K562 (cell line): ENCODE data around the gene TOX2. TPM values are rescaled to one million over a fixed set of nuclear protein-coding genes. Genes with fewer than 3 reads are reported as not detected.

ENCODE experiments used
- ATAC-seq: fragments of 200-7000 bp; cut with Tn5 transposase; 3 replicates; pipeline ENCODE4 v1.9.1; 2020; ENCODE audit warnings: moderate library complexity
- BruUV-seq: library from RNA; stranded (reverse); fragments of 400-500 nt; replicated peaks from 2 replicates; lab custom pipeline; 2021; lab: Mats Ljungman, UMichigan
- CTCF ChIA-PET: fragments of 300-600 bp; formaldehyde crosslinking; extraction: SDS; loops from one replicate; lab custom pipeline; 2021; ENCODE audit warnings: low intra/inter-chr PET ratio; lab: Yijun Ruan, JAX
- POLR2A ChIA-PET: fragments of 300-600, 350-650 bp; sonication (Branson Sonifier 250); formaldehyde crosslinking; extraction: SDS; loops from one replicate; lab custom pipeline; 2021; ENCODE audit warnings: antibody characterized with exemption, inconsistent platforms; lab: Yijun Ruan, JAX
- DNase-seq, 4 experiments: peaks; one replicate each; pipeline versions ENCODE4 v3.0.0 to v3.0.0-alpha.2; 2011 to 2018; ENCODE audit warnings: low spot score in 3 of 4, mixed read lengths in 3 of 4; ENCODE audit errors: extremely low read depth in 1 of 4
- FAIRE-seq: peaks from 2 replicates; lab custom pipeline; 2011; peaks lifted over from hg19 to GRCh38; lab: Jason Lieb, UNC
- H2AFZ ChIP-seq: 2 replicates; pipeline ENCODE4 v1.6.0; 2011; ENCODE audit warnings: low read depth, low read length, control low read depth, inconsistent platforms
- H3K27ac ChIP-seq: fragments of 200-600 bp; 3 replicates; pipeline ENCODE4 v1.8.0; 2011; ENCODE audit warnings: low read depth, mild to moderate bottlenecking, control low read depth, inconsistent platforms, low read length, moderate library complexity, mixed read lengths; ENCODE audit errors: extremely low read depth
- H3K27me3 ChIP-seq, 2 experiments: fragments of 300-600 bp in 1 of 2; 2 replicates in 1 of 2; 3 replicates in 1 of 2; pipeline versions ENCODE4 v1.6.0 to v1.8.0; 2011; ENCODE audit warnings: inconsistent platforms in 2 of 2, low read length in 2 of 2, mild to moderate bottlenecking in 1 of 2, mixed read lengths in 1 of 2, moderate library complexity in 1 of 2; ENCODE audit not compliant: control insufficient read depth in 2 of 2, insufficient read depth in 2 of 2
- H3K36me3 ChIP-seq: fragments of 300-600 bp; 3 replicates; pipeline ENCODE4 v1.8.0; 2011; ENCODE audit warnings: mild to moderate bottlenecking, low read length, inconsistent platforms; ENCODE audit not compliant: control insufficient read depth, insufficient read depth
- H3K4me1 ChIP-seq, 2 experiments: fragments of 200-600 bp in 1 of 2; replicated peaks in 1 of 2; 2 replicates in 1 of 2; 3 replicates in 1 of 2; pipeline versions ENCODE4 v1.5.1 to v1.8.0; 2011; ENCODE audit warnings: inconsistent platforms in 2 of 2, low read length in 2 of 2, mild to moderate bottlenecking in 1 of 2, mixed read lengths in 1 of 2, moderate library complexity in 1 of 2; ENCODE audit not compliant: control insufficient read depth in 2 of 2, insufficient read depth in 2 of 2
- H3K4me2 ChIP-seq: 2 replicates; pipeline ENCODE4 v1.6.1; 2011; ENCODE audit warnings: low read length, control low read depth, inconsistent platforms, mixed read lengths; ENCODE audit not compliant: insufficient read depth
- H3K4me3 ChIP-seq: fragments of 200-600 bp; sonication (generic), shearing (Covaris generic); 2 replicates; pipeline ENCODE4 v1.5.1; 2016; ENCODE audit warnings: control low read depth, inconsistent platforms
- H3K79me2 ChIP-seq: fragments of 200-600 bp; 3 replicates; pipeline ENCODE4 v1.8.0; 2011; ENCODE audit warnings: low read length, inconsistent platforms; ENCODE audit not compliant: control insufficient read depth, insufficient read depth
- H3K9ac ChIP-seq, 2 experiments: 2 replicates each; pipeline versions ENCODE4 v1.6.0 to v1.6.1; 2011; ENCODE audit warnings: low read depth in 2 of 2, low read length in 2 of 2, control low read depth in 1 of 2, inconsistent platforms in 1 of 2, mild to moderate bottlenecking in 1 of 2, mixed read lengths in 1 of 2; ENCODE audit not compliant: insufficient read depth in 1 of 2
- H3K9me1 ChIP-seq: one replicate; pipeline ENCODE4 v1.6.0; 2011; ENCODE audit warnings: inconsistent platforms, mild to moderate bottlenecking, low read length, moderate library complexity; ENCODE audit not compliant: control insufficient read depth, insufficient read depth
- H3K9me3 ChIP-seq: replicated peaks from 2 replicates; pipeline ENCODE4 v1.5.1; 2011; ENCODE audit warnings: low read depth, low read length, inconsistent platforms; ENCODE audit not compliant: control insufficient read depth, insufficient read depth
- H4K20me1 ChIP-seq: replicated peaks from 2 replicates; pipeline ENCODE4 v1.6.1; 2011; ENCODE audit warnings: low read length, inconsistent platforms, mixed read lengths; ENCODE audit not compliant: control insufficient read depth, insufficient read depth
- ADNP ChIP-seq: fragments of 200-800 bp; sonication (Bioruptor generic); IDR thresholded peaks from 2 replicates; pipeline ENCODE4 v1.6.1; 2016; ENCODE audit warnings: missing genetic modification characterization, missing compliant biosample characterization
- EZH2 ChIP-seq: IDR thresholded peaks from 2 replicates; pipeline ENCODE4 v1.6.1; 2012; ENCODE audit warnings: low read depth, mild to moderate bottlenecking, inconsistent platforms, low read length, borderline replicate concordance
- FOS ChIP-seq: IDR thresholded peaks from 3 replicates; pipeline ENCODE4 v1.6.1; 2011; ENCODE audit not compliant: insufficient read length; ENCODE audit errors: extremely low read depth
- GTF2E2 ChIP-seq: fragments of 200-800 bp; sonication (Bioruptor generic); IDR thresholded peaks from 2 replicates; pipeline ENCODE4 v1.6.1; 2016; ENCODE audit warnings: missing genetic modification characterization, missing compliant biosample characterization
- L3MBTL2 ChIP-seq: fragments of 450-650 bp; IDR thresholded peaks from 2 replicates; pipeline ENCODE4 v1.6.1; 2016; ENCODE audit warnings: mild to moderate bottlenecking, moderate library complexity
- MYBL2 ChIP-seq, 2 experiments: fragments of 450-650 bp in 1 of 2; sonication (generic) in 1 of 2; formaldehyde crosslinking in 1 of 2; IDR thresholded peaks; 2 replicates each; pipeline versions ENCODE4 v1.6.1 to v1.8.1; 2017 to 2022; ENCODE audit warnings: borderline replicate concordance in 1 of 2, inconsistent platforms in 1 of 2, low read depth in 1 of 2, mild to moderate bottlenecking in 1 of 2, missing genetic modification reagents in 1 of 2, moderate library complexity in 1 of 2
- PURB ChIP-seq: sonication (generic); formaldehyde crosslinking; IDR thresholded peaks from 2 replicates; pipeline ENCODE4 v1.9.0; 2021; ENCODE audit warnings: low read depth, mild to moderate bottlenecking, missing genetic modification reagents
- STAT5A ChIP-seq: IDR thresholded peaks from 2 replicates; pipeline ENCODE4 v1.6.1; 2012; ENCODE audit warnings: low read length, inconsistent platforms, borderline replicate concordance
- U2AF1 ChIP-seq: fragments of 200-400 bp; formaldehyde crosslinking; optimal IDR thresholded peaks from 2 replicates; pipeline ENCODE3; 2017; ENCODE audit warnings: mild to moderate bottlenecking, low read depth, low read length, moderate library complexity
- USF1 ChIP-seq: sonication (generic); formaldehyde crosslinking; IDR thresholded peaks from 2 replicates; pipeline ENCODE4 v1.9.0; 2022; ENCODE audit warnings: mild to moderate bottlenecking, missing genetic modification reagents
- ZNF277 ChIP-seq: fragments of 250-450 bp; sonication (Bioruptor Pico); IDR thresholded peaks from 2 replicates; pipeline ENCODE4 v1.8.0; 2022; ENCODE audit warnings: inconsistent platforms, mild to moderate bottlenecking, moderate library complexity, borderline replicate concordance
- WGBS: fragments of 100-300 bp; shearing (Covaris generic); methylation state at CpG from one replicate; pipeline ENCODE4 v1.1.6; 2016; ENCODE audit warnings: low coverage, mixed read lengths; ENCODE audit not compliant: insufficient coverage; ENCODE audit errors: missing lambda C conversion rate; 5-methylcytosine and 5-hydroxymethylcytosine counted together
- in situ Hi-C: fragments of 300-500 bp; cut with MboI; formaldehyde crosslinking; loops from 4 replicates; pipeline ENCODE4 v1.15.0; 2018; ENCODE audit warnings: inconsistent platforms, mixed read lengths
- intact Hi-C: fragments of 100-400 bp; cut with micrococcal nuclease; formaldehyde crosslinking; loops from 2 replicates; pipeline ENCODE4 v1.14.2; 2022
- polyA plus RNA-seq, 8 experiments: library from polyadenylated mRNA; depleted of rRNA in 4 of 8; stranded (reverse) in 5 of 8; unstranded in 3 of 8; fragments of >200 nt; fragmentation: Nextera tagmentation in 2 of 8; fragmentation: Illumina TruSeq in 1 of 8; extraction: Ambion mirVana in 2 of 8; extraction: Trizol in 1 of 8; gene quantifications; 2 replicates each; pipeline versions ENCODE4 v1.2.1 to v1.2.3, GENCODE V29; 2011 to 2014; ENCODE audit warnings: inconsistent platforms in 1 of 8, missing spikeins in 1 of 8
- total RNA-seq, 7 experiments: library from RNA; depleted of rRNA in 6 of 7; stranded (reverse); fragments of >200 nt in 6 of 7; fragmentation: Illumina TruSeq in 2 of 7; extraction: Trizol in 2 of 7; gene quantifications; 2 replicates each; pipeline versions ENCODE4 v1.2.1 to v1.2.3, GENCODE V29; 2011 to 2021; ENCODE audit warnings: low replicate concordance in 1 of 7
- TF ChIP-seq, protein P1 (sequence below): fragments of 450-650 bp; IDR thresholded peaks from 2 replicates; pipeline ENCODE4 v1.6.1; 2017; ENCODE audit warnings: mild to moderate bottlenecking, moderate library complexity

The TOX2 gene
- total and polyA plus RNA-seq, 9 of the 15 experiments (the other 6 are each of a cell fraction or from before 2014, with no cell fraction given): not detected

GRCh38 chr20:44040202-44040915 is 125.7 kb downstream of the TOX2 start:
- H3K9ac ChIP-seq: no peak overlapping the region
- H2AFZ ChIP-seq: no peak overlapping the region
- ATAC-seq (no peak), FAIRE-seq (no peak), DNase-seq (no peak)
- H3K27ac ChIP-seq: no peak overlapping the region
- H3K36me3 ChIP-seq: no peaks in the 10 kb centered on the region
- H3K4me1 ChIP-seq: no peaks in the 10 kb centered on the region
- intact Hi-C loops: no loop called here
- TF ChIP-seq PURB (CRISPR knock-in tag) (no peak), ADNP (tag) (no peak), USF1 (no peak)
- H3K9me1 ChIP-seq: no peaks in the 10 kb centered on the region
- ChIA-PET CTCF (no interaction called here), POLR2A (no interaction called here)
- no peaks in the 10 kb centered on the region for H3K9me3 ChIP-seq
- WGBS: 0% methylated on average over 5 of the region's 5 CpGs
- no TSS peak for BruUV-seq
- no peak overlapping the region for H3K4me3 ChIP-seq
- H4K20me1 ChIP-seq: no peaks in the 10 kb centered on the region
- peaks cover 9 to 42% of the 10 kb centered on the region in 2 experiments; a peak in 4 of 5 replicates for H3K27me3 ChIP-seq
- H3K79me2 ChIP-seq: no peaks in the 10 kb centered on the region
- in situ Hi-C loops: no loop called here
- H3K4me2 ChIP-seq: no peak overlapping the region

DNA sequence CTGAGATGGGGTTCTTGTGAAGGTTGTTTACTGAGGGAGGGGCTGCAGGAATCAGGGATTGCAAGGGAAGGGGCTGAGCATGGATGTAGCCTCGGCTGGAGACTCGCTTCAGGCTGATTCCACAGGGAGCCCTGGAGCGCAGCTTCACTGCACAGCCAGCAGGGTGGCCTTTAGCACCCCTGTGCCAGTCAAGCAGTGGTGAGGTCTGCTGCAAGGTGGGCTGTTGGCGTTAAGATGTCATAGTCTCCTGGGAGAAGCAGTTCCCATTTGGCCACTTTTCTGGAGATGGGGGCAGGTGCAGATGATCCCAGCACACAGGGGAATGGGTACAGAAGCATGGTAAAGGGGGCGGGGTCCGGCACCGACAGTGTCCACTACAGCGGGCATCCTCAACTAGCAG is 126.3 kb downstream of the TOX2 start:
- POLR2A ChIA-PET: no interaction called here
- intact Hi-C loops: no loop called here
- TF ChIP-seq EZH2 (no peak), GTF2E2 (no peak), FOS (no peak), STAT5A (no peak), L3MBTL2 (no peak), U2AF1 (no peak), ZNF277 (no peak), MYBL2 (IDR thresholded peaks at IDR 0.05; ENCODE audit: low read depth) (no peak), MYBL2 (CRISPR knock-in tag; IDR thresholded peaks at IDR 0.05; ENCODE audit: borderline replicate concordance) (no peak)
- TF ChIP-seq, protein P1, sequence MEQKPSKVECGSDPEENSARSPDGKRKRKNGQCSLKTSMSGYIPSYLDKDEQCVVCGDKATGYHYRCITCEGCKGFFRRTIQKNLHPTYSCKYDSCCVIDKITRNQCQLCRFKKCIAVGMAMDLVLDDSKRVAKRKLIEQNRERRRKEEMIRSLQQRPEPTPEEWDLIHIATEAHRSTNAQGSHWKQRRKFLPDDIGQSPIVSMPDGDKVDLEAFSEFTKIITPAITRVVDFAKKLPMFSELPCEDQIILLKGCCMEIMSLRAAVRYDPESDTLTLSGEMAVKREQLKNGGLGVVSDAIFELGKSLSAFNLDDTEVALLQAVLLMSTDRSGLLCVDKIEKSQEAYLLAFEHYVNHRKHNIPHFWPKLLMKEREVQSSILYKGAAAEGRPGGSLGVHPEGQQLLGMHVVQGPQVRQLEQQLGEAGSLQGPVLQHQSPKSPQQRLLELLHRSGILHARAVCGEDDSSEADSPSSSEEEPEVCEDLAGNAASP: no peak

More for the DNA sequence above, 126.3 kb downstream of the TOX2 start:
- no peak for DNase-seq
- BruUV-seq: no TSS peak
- Histone ChIP-seq H3K9me1 (no peaks in the 10 kb centered on the region), H3K4me3 (no peak overlapping the region), H3K4me1 (no peaks in the 10 kb centered on the region), H3K36me3 (no peaks in the 10 kb centered on the region), H3K9ac (no peak overlapping the region), H3K9me3 (no peaks in the 10 kb centered on the region), H2AFZ (no peak overlapping the region), H3K27ac (no peak overlapping the region), H4K20me1 (no peaks in the 10 kb centered on the region), H3K27me3 (peaks cover 9 to 36% of the 10 kb centered on the region in 2 experiments; a peak in 4 of 5 replicates), H3K79me2 (no peaks in the 10 kb centered on the region), H3K4me2 (no peak overlapping the region)
- in situ Hi-C loops: no loop called here
- 2% methylated on average over 8 of the region's 8 CpGs for WGBS
- no peak for FAIRE-seq
- CTCF ChIA-PET: no interaction called here
- ATAC-seq: no peak
